SJCRH30 (cell line): ENCODE results near the gene ANKRD6. TPM values are rescaled to one million over a fixed set of nuclear protein-coding genes. Genes with fewer than 3 reads are reported as not detected.
A peak's percentile ranks its signal among the peaks of the same experiment; 100 is the strongest.
"Not testable (repeated sequence)": the region's sequence is repeated elsewhere in the genome, so short reads cannot be mapped to it uniquely, and the experiment has no call there.

Experiments
- DNase-seq, 2 experiments: peaks; one replicate each; pipeline ENCODE4 v3.0.0-alpha.2; 2015 to 2020
- H3K27ac ChIP-seq: fragments of 250-450 bp; sonication (Bioruptor Pico); 2 replicates; pipeline ENCODE4 v1.5.1; 2020; ENCODE audit warnings: mild to moderate bottlenecking, moderate library complexity
- H3K27me3 ChIP-seq: fragments of 250-450 bp; sonication (Bioruptor Pico); 2 replicates; pipeline ENCODE4 v1.5.1; 2020; ENCODE audit warnings: mild to moderate bottlenecking, moderate library complexity
- H3K36me3 ChIP-seq: fragments of 250-450 bp; sonication (Bioruptor Pico); 2 replicates; pipeline ENCODE4 v1.5.1; 2020; ENCODE audit warnings: mild to moderate bottlenecking, moderate library complexity
- H3K4me1 ChIP-seq: fragments of 250-450 bp; sonication (Bioruptor Pico); 2 replicates; pipeline ENCODE4 v1.5.1; 2020; ENCODE audit warnings: mild to moderate bottlenecking, moderate library complexity
- H3K4me3 ChIP-seq: fragments of 250-450 bp; sonication (Bioruptor Pico); 2 replicates; pipeline ENCODE4 v1.5.1; 2020; ENCODE audit warnings: mild to moderate bottlenecking, moderate library complexity
- H3K9me3 ChIP-seq: fragments of 250-450 bp; sonication (Bioruptor Pico); replicated peaks from 2 replicates; pipeline ENCODE4 v1.5.1; 2020; ENCODE audit warnings: mild to moderate bottlenecking, moderate library complexity
- total RNA-seq: library from RNA; depleted of rRNA; stranded (reverse); fragments of >200 nt; shearing (Covaris generic); gene quantifications from 2 replicates; pipeline ENCODE4 v1.2.3, GENCODE V29; 2014; rRNA removed

ANKRD6 gene
- 0.18 and 0.73 TPM in 2 replicates for total RNA-seq

DNA sequence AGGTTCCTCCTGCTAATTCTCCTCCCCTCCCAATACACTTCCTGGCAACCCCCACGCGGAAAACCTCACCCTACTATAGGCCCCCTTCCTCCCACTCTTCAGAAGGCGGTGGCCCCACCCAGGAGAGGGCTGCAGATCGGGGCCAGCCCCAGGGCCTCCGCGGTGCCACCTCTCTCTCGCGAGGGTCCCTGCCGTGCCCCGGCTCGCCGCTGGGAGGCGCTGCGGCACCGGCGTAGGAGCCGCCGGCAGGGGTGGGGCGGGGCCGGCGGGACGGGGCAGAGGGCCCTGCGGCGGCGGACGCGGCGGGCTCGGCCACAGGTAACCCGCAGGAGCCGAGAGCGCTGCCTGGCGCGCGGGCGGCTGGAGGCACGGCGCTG, at the start of gene ANKRD6:
TSS of gene ANKRD6 (plus strand) at position 278 of the 377 bp plus-strand sequence. CDS start 133,825 bp downstream, outside the sequence.
- peak; percentile 26 to 46 for DNase-seq
- Histone ChIP-seq H3K9me3 (no peaks in the 10 kb centered on the region), H3K4me1 (peaks cover 7% of the 10 kb centered on the region; the same call in 1 of the 2 replicates), H3K27me3 (no peaks in the 10 kb centered on the region), H3K4me3 (peak within 1 kb of the TSS; percentile 31), H3K27ac (no peak within 1 kb of the TSS), H3K36me3 (no peaks in the 10 kb centered on the region)

DNA sequence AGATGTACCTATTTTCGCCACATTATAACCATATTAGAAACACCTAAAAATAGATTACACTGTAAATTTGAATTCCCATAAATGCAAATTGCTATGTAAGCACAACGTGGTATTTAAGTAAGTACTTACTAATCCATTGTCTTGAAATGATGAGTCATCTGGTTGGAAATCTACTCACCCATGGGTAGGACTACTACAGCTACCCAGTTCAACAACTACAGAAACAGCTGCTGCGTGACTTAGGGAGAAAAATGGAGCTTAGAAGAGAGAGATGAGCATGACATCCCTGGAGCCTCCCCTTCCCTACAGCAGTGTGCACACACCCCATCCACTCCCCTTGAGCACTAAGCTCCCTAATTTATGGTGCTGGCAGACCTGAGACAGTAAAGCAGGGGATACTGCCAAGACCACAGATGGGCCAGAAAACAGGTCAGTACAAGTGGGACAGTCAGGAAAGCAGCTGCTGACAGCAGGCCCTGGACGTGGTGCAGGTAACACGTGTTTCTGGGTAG, 47.7 kb upstream of the ANKRD6 start:
- peak; percentile 82 to 87 for DNase-seq
- no peaks in the 10 kb centered on the region for H3K27me3 ChIP-seq
- H3K36me3 ChIP-seq, result peaks cover 9% of the 10 kb centered on the region; the same call in 1 of the 2 replicates
- H3K4me1 ChIP-seq, result peaks cover 18% of the 10 kb centered on the region
- H3K9me3 ChIP-seq, result no peaks in the 10 kb centered on the region
- H3K27ac ChIP-seq, result peak overlapping the region; percentile 47
- no peak overlapping the region for H3K4me3 ChIP-seq

DNA sequence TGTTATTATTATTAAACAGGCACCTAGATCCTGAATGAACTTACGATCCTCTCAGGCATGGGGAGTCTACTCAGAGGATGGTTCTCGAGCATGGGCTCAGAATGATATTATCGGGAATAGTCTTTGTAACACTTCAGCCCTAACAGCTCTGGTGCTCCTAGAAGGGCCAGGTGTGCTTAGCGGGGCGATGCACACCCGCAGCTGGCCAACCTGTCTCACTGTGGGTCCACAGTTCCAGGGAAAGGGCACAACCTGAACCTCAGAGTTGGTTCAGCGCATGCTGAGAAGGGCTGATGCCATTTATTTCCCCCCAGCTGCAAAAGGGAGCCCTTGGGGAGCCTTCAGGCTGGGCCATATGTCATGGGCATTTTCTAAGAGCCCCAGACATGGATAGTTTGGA, 47.1 kb upstream of the ANKRD6 start:
- Histone ChIP-seq H3K9me3 (no peaks in the 10 kb centered on the region), H3K27ac (peak overlapping the region; percentile 47), H3K27me3 (no peaks in the 10 kb centered on the region), H3K4me1 (peaks cover 18% of the 10 kb centered on the region), H3K4me3 (no peak overlapping the region), H3K36me3 (peaks cover 9% of the 10 kb centered on the region; the same call in 1 of the 2 replicates)
- no peak for DNase-seq

DNA sequence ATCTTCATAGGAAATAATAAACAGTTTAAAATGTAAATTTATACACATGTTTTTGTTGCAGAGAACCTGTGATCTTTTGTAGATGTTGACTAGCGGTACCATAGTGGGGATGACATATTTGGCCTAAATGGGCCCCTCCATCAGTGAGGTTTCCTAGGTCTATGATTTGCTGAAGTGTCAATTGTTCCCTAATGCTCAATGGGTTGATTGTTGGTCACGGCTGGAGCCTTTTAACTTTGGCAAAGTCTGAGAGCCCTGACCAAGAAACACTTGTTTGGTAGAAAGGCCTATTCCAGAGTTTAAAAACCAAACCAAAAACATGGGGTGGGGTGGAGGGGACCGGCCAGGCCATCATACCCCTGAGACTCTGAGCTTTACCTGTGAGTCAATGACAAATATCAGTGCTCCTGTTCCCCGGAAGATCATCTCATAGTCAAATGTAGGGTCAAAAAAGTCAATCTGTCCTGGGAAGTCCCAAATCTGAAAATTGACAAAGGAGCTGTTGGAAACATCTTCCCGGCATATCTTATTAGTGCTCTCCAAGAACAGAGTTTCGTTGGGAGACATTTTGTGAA, 45.9 kb upstream of the ANKRD6 start:
- no peak overlapping the region for H3K4me3 ChIP-seq
- H3K27me3 ChIP-seq, result no peaks in the 10 kb centered on the region
- peaks cover 18% of the 10 kb centered on the region for H3K4me1 ChIP-seq
- H3K36me3 ChIP-seq, result peaks cover 9% of the 10 kb centered on the region; the same call in 1 of the 2 replicates
- no peak for DNase-seq
- no peak overlapping the region for H3K27ac ChIP-seq
- H3K9me3 ChIP-seq, result no peaks in the 10 kb centered on the region

DNA sequence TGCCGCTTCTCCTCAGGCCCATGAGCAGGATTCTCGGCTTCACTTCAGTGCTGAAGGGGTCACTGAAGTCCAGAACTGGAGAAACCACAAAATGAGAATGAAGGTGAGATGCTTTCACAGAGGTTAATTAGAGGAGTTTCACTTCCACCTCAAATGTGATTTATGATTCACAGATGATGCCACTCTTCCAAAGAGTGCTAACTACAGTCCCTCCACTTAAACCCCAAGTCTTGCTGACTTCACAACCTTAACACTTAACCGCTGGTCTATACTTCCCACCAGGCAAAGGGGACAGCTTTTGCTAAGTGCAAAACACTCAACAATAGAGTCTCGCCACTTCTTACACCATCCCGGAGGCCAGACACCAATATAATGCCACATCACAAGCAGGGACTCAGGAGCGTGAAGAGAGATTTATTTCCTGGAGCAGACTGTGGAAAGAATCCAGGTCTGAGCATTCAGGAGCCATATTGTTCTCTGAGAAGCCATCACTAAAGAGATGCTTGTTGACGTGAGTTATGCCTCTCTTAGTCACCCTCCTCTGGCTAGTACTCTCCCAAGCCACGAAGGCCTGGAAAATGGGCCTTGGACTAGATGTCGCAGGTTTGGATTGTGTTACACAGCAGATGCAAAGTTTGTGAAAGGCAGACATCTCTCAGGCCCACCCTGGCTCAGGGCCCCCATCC, 45.3 kb upstream of the ANKRD6 start:
- Histone ChIP-seq H3K4me3 (no peak overlapping the region), H3K27ac (no peak overlapping the region), H3K27me3 (no peaks in the 10 kb centered on the region), H3K4me1 (peaks cover 18% of the 10 kb centered on the region), H3K36me3 (peaks cover 9% of the 10 kb centered on the region; the same call in 1 of the 2 replicates), H3K9me3 (no peaks in the 10 kb centered on the region)
- no peak for DNase-seq

DNA sequence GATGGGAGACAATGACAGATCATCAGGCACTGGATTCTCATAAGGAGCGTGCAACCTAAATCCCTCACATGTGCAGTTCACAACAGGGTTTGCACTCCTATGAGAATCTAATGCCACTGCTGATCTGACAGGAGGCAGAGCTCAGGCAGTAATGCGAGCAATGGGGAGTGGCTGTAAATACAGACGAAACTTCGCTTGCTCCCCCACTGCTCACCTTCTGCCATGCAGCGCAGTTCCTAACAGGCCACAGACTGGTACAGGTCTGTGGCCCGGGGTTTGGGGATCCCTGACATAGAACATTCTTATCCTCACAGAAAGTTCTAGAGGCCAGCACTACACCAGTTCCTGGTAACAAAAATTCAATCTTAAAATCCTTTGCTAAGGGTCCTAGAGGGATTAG, 44.1 kb upstream of the ANKRD6 start:
- DNase-seq, result no peak
- Histone ChIP-seq H3K36me3 (no peaks in the 10 kb centered on the region), H3K4me1 (peaks cover 18% of the 10 kb centered on the region), H3K27me3 (no peaks in the 10 kb centered on the region), H3K9me3 (no peaks in the 10 kb centered on the region), H3K27ac (no peak overlapping the region), H3K4me3 (no peak overlapping the region)

DNA sequence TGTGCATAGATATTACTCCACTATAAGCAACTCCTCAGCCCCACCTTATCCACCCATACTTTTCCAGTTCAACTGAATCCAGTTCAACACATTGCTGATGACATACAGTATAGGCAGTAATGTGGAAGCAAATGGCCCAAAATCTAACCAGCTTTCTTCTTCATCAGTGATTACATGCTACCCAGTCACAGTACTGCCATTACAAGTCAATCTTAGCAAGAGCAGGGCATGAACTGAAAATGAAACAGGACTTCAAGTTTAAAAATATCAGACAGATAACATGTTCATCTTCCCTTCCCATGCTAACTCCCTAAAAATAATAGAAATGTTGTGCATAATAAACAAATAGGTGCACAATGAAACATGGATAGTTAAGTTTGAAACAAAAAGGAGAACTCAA, 40.1 kb upstream of the ANKRD6 start:
- Histone ChIP-seq H3K36me3 (no peaks in the 10 kb centered on the region), H3K27ac (no peak overlapping the region), H3K4me1 (no peaks in the 10 kb centered on the region), H3K4me3 (no peak overlapping the region), H3K9me3 (no peaks in the 10 kb centered on the region), H3K27me3 (no peaks in the 10 kb centered on the region)
- no peak for DNase-seq

DNA sequence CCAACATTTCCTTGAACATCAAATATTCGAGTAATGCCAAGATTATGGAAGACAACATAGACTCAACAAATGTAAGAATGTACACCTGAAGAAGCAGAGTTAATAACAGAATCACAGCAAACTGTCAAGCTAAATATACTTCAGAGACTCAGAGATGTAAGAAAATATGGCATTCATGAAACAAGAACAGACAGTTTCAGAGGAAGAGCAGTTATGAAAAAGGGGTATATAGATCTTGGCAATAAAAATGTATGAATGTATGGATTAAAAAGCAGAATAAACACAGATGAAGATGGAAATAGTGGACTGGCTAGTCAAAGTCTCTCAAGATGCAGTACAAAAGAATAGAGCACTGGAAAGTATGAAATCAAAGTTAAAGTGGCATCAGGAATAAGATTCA, 39.3 kb upstream of the ANKRD6 start:
- H3K9me3 ChIP-seq, result no peaks in the 10 kb centered on the region

DNA sequence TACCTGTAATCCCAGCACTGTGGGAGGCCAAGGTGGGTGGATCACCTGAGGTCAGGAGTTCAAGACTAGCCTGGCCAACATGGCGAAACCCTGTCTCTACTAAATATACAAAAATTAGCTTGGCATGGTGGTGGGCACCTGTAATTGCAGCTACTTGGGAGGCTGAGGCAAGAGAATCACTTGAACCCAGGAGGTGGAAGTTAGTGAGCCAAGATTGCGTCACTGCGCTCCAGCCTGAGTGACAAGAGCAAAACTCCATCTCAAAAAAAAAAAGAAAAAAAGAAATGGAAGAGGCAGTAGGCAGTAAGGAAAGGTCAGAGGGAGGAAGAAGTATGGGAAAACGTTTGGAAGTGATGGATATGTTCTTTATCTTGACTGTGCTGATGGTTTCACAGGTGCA, 35.1 kb upstream of the ANKRD6 start:
- H3K4me1 ChIP-seq, H3K9me3 ChIP-seq, H3K27ac ChIP-seq, H3K36me3 ChIP-seq, H3K4me3 ChIP-seq, H3K27me3 ChIP-seq, DNase-seq: not testable (repeated sequence)

More for the DNA sequence above, 39.3 kb upstream of the ANKRD6 start:
- Histone ChIP-seq H3K27me3 (no peaks in the 10 kb centered on the region), H3K4me3 (no peak overlapping the region), H3K4me1 (no peaks in the 10 kb centered on the region), H3K36me3 (peaks cover 1% of the 10 kb centered on the region), H3K27ac (no peak overlapping the region)
- no peak for DNase-seq

DNA sequence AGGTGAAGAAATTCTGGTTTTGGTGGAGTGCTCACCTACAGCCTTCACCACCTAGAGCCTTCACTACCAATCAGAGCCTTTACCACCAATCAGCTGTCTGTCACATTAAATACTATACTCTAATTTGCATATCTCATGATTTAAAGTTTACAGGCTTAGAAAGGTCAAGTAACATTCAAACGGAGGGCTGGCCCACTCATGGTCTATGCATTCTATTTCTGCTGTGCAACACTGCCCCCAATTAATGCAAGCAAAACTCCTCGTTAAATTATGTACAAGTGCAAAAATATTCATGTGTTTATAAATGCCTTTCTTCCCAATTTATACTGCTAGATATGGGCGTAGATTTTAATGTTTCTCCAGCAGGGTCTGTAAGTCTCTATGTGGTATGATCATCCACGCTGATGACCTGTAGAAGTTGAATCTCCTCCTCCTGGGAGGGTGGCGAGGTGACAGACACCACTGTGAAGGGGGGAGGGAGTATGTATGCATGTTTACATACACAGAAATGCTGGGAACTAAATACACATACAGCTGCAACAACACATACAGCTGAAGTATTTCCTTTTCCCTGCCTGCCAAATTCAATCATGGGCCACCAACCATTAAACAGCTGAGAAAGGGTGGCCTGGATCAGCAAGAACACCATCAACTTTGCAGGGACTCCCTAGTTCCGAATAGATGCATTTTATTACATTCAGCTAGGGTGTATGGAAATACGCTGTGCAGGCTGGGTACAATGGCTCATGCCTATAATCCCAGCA, 34.0 kb upstream of the ANKRD6 start:
- DNase-seq, result peak in 1 of 2 experiments; percentile 20
- Histone ChIP-seq H3K36me3 (peaks cover 4% of the 10 kb centered on the region), H3K27me3 (no peaks in the 10 kb centered on the region), H3K27ac (no peak overlapping the region), H3K9me3 (no peaks in the 10 kb centered on the region), H3K4me1 (peaks cover under 1% of the 10 kb centered on the region; the same call in 1 of the 2 replicates), H3K4me3 (no peak overlapping the region)

DNA sequence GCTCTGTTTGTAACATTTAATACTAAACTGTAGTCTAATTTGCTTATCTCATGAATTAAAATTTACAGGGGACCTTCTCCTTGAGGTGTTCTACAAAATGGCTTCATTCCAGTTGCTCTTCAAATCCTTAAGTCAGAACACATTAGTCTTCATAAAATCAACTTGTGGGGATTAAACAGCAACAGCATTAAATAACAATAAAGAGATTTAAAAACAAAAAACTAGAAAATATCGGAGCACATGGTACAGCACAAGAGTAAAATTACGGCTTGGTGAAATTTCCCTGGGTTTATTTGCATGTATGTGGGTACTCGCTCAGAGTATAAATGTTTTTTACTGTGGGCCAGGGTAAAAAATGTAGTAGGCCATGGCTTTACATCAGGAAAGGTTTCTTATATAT, 32.9 kb upstream of the ANKRD6 start:
- H3K36me3 ChIP-seq, result peaks cover 4% of the 10 kb centered on the region
- no peaks in the 10 kb centered on the region for H3K9me3 ChIP-seq
- H3K4me3 ChIP-seq, result no peak overlapping the region
- H3K27me3 ChIP-seq, result no peaks in the 10 kb centered on the region
- H3K4me1 ChIP-seq, result peaks cover 2% of the 10 kb centered on the region; the same call in 1 of the 2 replicates
- DNase-seq, result no peak
- no peak overlapping the region for H3K27ac ChIP-seq

DNA sequence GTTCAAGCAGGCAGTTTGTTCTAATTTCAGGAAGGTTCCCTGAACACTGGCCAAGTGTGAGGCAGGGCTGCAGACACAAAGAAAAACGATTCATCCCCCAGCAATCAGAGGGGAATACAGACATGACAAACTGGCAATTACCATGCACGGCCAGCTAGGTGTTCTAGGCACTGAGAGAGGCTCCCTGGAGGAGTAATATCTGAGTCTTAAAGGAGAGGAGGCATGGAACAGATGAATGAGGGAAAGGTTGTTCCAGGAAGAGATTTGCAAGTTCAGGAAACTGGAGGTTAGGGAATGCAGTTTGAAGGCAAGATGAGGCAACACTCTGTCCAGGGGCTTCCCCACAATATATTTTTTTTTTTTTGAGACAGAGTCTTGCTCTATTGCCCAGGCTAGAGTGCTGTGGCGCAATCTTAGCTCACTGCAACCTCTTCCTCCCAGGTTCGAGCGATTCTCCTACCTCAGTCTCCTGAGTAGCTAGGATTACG, 32.0 kb upstream of the ANKRD6 start:
- no peak for DNase-seq
- peaks cover 4% of the 10 kb centered on the region for H3K36me3 ChIP-seq
- H3K27me3 ChIP-seq, result no peaks in the 10 kb centered on the region
- H3K4me1 ChIP-seq, result peaks cover 2% of the 10 kb centered on the region; the same call in 1 of the 2 replicates
- no peak overlapping the region for H3K4me3 ChIP-seq
- H3K27ac ChIP-seq, result no peak overlapping the region
- H3K9me3 ChIP-seq, result no peaks in the 10 kb centered on the region

DNA sequence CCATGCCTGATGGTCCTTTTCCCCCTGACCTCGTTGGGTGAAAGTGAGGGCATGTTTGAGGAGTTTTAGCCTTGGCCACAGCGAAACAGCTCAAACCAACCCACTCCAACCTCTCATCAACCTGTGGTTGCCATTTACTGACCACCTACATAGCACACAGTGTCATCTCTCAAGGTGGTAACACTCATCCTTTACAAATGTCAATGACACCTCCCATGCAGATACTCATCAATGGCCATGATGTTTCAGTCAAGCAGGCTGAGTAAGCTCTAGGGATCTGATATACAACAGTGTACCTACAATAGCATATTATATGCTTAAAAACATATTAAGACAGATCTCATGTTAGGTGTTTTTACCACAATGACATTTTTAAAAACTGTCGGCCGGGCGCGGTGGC, 30.2 kb upstream of the ANKRD6 start:
- peaks cover 4% of the 10 kb centered on the region for H3K36me3 ChIP-seq
- H3K4me3 ChIP-seq, result no peak overlapping the region
- peaks cover 2% of the 10 kb centered on the region; the same call in 1 of the 2 replicates for H3K4me1 ChIP-seq
- H3K9me3 ChIP-seq, result no peaks in the 10 kb centered on the region
- H3K27me3 ChIP-seq, result no peaks in the 10 kb centered on the region
- no peak for DNase-seq
- no peak overlapping the region for H3K27ac ChIP-seq

DNA sequence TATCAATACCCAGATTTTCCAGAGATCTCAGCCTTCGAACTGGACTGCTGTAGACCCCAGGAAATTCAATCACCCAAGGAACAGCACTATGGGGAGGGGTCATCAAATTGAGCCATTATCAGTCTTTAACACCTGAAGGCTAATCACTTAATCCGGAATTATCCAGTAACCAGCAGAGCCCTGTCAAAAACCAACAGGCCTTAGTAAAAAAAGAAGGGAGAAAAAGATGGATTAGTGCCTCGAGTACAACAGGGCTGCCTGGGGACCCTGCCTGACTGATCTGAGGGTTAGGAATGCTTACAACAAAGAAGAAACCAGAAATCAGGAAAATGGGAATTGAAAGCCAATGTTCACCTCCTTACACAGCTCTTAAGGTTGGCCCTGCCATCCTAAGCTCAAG, 28.4 kb upstream of the ANKRD6 start:
- Histone ChIP-seq H3K36me3 (no peaks in the 10 kb centered on the region; the same call in 1 of the 2 replicates), H3K4me1 (peaks cover 6% of the 10 kb centered on the region; the same call in 1 of the 2 replicates), H3K27ac (no peak overlapping the region), H3K9me3 (no peaks in the 10 kb centered on the region), H3K4me3 (no peak overlapping the region), H3K27me3 (no peaks in the 10 kb centered on the region)
- DNase-seq, result no peak

DNA sequence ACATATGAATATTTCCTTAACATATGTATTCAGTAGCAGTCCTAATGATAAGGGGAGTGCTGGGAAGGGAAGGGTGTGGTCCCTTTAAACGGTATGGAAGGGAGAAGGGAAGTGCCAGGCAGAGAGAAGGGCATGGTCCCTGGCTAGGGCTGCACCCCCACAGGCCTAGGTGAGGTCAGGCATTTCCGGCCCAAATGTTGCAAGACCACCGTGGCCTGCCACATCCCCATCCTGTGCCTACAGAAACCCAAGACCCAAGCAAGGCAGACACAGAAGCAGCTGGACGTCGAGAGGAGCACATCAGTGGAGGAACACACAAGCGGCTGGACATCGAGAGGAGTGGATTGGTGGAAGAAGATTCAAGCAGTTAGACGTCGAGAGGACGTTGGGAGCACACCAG, 26.8 kb upstream of the ANKRD6 start:
- H3K4me3 ChIP-seq, result no peak overlapping the region
- DNase-seq, result no peak
- no peaks in the 10 kb centered on the region for H3K9me3 ChIP-seq
- no peak overlapping the region for H3K27ac ChIP-seq
- no peaks in the 10 kb centered on the region for H3K27me3 ChIP-seq
- H3K36me3 ChIP-seq, result no peaks in the 10 kb centered on the region
- peaks cover 8% of the 10 kb centered on the region; the same call in 1 of the 2 replicates for H3K4me1 ChIP-seq
